K562 (cell line): ENCODE data around the gene ENDOG. TPM values are rescaled to one million over a fixed set of nuclear protein-coding genes. Genes with fewer than 3 reads are reported as not detected.

Experiments
- ATAC-seq: fragments of 200-7000 bp; cut with Tn5 transposase; 3 replicates; pipeline ENCODE4 v1.9.1; 2020; ENCODE audit warnings: moderate library complexity
- BruUV-seq: library from RNA; stranded (reverse); fragments of 400-500 nt; replicated peaks from 2 replicates; lab custom pipeline; 2021; lab: Mats Ljungman, UMichigan
- CTCF ChIA-PET: fragments of 300-600 bp; formaldehyde crosslinking; extraction: SDS; loops from one replicate; lab custom pipeline; 2021; ENCODE audit warnings: low intra/inter-chr PET ratio; lab: Yijun Ruan, JAX
- POLR2A ChIA-PET: fragments of 300-600, 350-650 bp; sonication (Branson Sonifier 250); formaldehyde crosslinking; extraction: SDS; loops from one replicate; lab custom pipeline; 2021; ENCODE audit warnings: antibody characterized with exemption, inconsistent platforms; lab: Yijun Ruan, JAX
- DNase-seq, 4 experiments: peaks; one replicate each; pipeline versions ENCODE4 v3.0.0 to v3.0.0-alpha.2; 2011 to 2018; ENCODE audit warnings: low spot score in 3 of 4, mixed read lengths in 3 of 4; ENCODE audit errors: extremely low read depth in 1 of 4
- FAIRE-seq: peaks from 2 replicates; lab custom pipeline; 2011; peaks lifted over from hg19 to GRCh38; lab: Jason Lieb, UNC
- H2AFZ ChIP-seq: 2 replicates; pipeline ENCODE4 v1.6.0; 2011; ENCODE audit warnings: low read depth, low read length, control low read depth, inconsistent platforms
- H3K27ac ChIP-seq: fragments of 200-600 bp; 3 replicates; pipeline ENCODE4 v1.8.0; 2011; ENCODE audit warnings: low read depth, mild to moderate bottlenecking, control low read depth, inconsistent platforms, low read length, moderate library complexity, mixed read lengths; ENCODE audit errors: extremely low read depth
- H3K27me3 ChIP-seq, 2 experiments: fragments of 300-600 bp in 1 of 2; 2 replicates in 1 of 2; 3 replicates in 1 of 2; pipeline versions ENCODE4 v1.6.0 to v1.8.0; 2011; ENCODE audit warnings: inconsistent platforms in 2 of 2, low read length in 2 of 2, mild to moderate bottlenecking in 1 of 2, mixed read lengths in 1 of 2, moderate library complexity in 1 of 2; ENCODE audit not compliant: control insufficient read depth in 2 of 2, insufficient read depth in 2 of 2
- H3K36me3 ChIP-seq: fragments of 300-600 bp; 3 replicates; pipeline ENCODE4 v1.8.0; 2011; ENCODE audit warnings: mild to moderate bottlenecking, low read length, inconsistent platforms; ENCODE audit not compliant: control insufficient read depth, insufficient read depth
- H3K4me1 ChIP-seq, 2 experiments: fragments of 200-600 bp in 1 of 2; replicated peaks in 1 of 2; 2 replicates in 1 of 2; 3 replicates in 1 of 2; pipeline versions ENCODE4 v1.5.1 to v1.8.0; 2011; ENCODE audit warnings: inconsistent platforms in 2 of 2, low read length in 2 of 2, mild to moderate bottlenecking in 1 of 2, mixed read lengths in 1 of 2, moderate library complexity in 1 of 2; ENCODE audit not compliant: control insufficient read depth in 2 of 2, insufficient read depth in 2 of 2
- H3K4me2 ChIP-seq: 2 replicates; pipeline ENCODE4 v1.6.1; 2011; ENCODE audit warnings: low read length, control low read depth, inconsistent platforms, mixed read lengths; ENCODE audit not compliant: insufficient read depth
- H3K4me3 ChIP-seq: fragments of 200-600 bp; sonication (generic), shearing (Covaris generic); 2 replicates; pipeline ENCODE4 v1.5.1; 2016; ENCODE audit warnings: control low read depth, inconsistent platforms
- H3K79me2 ChIP-seq: fragments of 200-600 bp; 3 replicates; pipeline ENCODE4 v1.8.0; 2011; ENCODE audit warnings: low read length, inconsistent platforms; ENCODE audit not compliant: control insufficient read depth, insufficient read depth
- H3K9ac ChIP-seq, 2 experiments: 2 replicates each; pipeline versions ENCODE4 v1.6.0 to v1.6.1; 2011; ENCODE audit warnings: low read depth in 2 of 2, low read length in 2 of 2, control low read depth in 1 of 2, inconsistent platforms in 1 of 2, mild to moderate bottlenecking in 1 of 2, mixed read lengths in 1 of 2; ENCODE audit not compliant: insufficient read depth in 1 of 2
- H3K9me1 ChIP-seq: one replicate; pipeline ENCODE4 v1.6.0; 2011; ENCODE audit warnings: inconsistent platforms, mild to moderate bottlenecking, low read length, moderate library complexity; ENCODE audit not compliant: control insufficient read depth, insufficient read depth
- H3K9me3 ChIP-seq: replicated peaks from 2 replicates; pipeline ENCODE4 v1.5.1; 2011; ENCODE audit warnings: low read depth, low read length, inconsistent platforms; ENCODE audit not compliant: control insufficient read depth, insufficient read depth
- H4K20me1 ChIP-seq: replicated peaks from 2 replicates; pipeline ENCODE4 v1.6.1; 2011; ENCODE audit warnings: low read length, inconsistent platforms, mixed read lengths; ENCODE audit not compliant: control insufficient read depth, insufficient read depth
- CEBPG ChIP-seq, 3 experiments: fragments of 200-800 bp in 1 of 3; sonication (Bioruptor generic) in 1 of 3; sonication (generic) in 1 of 3; formaldehyde crosslinking in 1 of 3; IDR thresholded peaks in 2 of 3; conservative IDR thresholded peaks in 1 of 3; 2 replicates each; pipeline versions ENCODE4 v1.6.1 to v1.8.0; 2016 to 2022; ENCODE audit warnings: missing compliant biosample characterization in 2 of 3, missing genetic modification characterization in 2 of 3, mild to moderate bottlenecking in 1 of 3, missing genetic modification reagents in 1 of 3
- E2F3 ChIP-seq: fragments of 250-450 bp; sonication (Bioruptor Pico); IDR thresholded peaks from 2 replicates; pipeline ENCODE4 v1.4.0; 2020; ENCODE audit warnings: mild to moderate bottlenecking
- ELF1 ChIP-seq: fragments of 200-800 bp; sonication (Bioruptor generic); IDR thresholded peaks from 2 replicates; pipeline ENCODE4 v1.6.1; 2016; ENCODE audit warnings: missing genetic modification characterization, missing compliant biosample characterization
- EP300 ChIP-seq: IDR thresholded peaks from 2 replicates; pipeline ENCODE4 v1.6.1; 2012; ENCODE audit warnings: low read length, improper control_type of control experiment
- HDAC8 ChIP-seq: fragments of 450-650 bp; IDR thresholded peaks from 2 replicates; pipeline ENCODE4 v1.6.1; 2016; ENCODE audit warnings: mild to moderate bottlenecking, missing genetic modification characterization, moderate library complexity, missing compliant biosample characterization
- HMG20A ChIP-seq: fragments of 450-650 bp; formaldehyde crosslinking; conservative IDR thresholded peaks from 2 replicates; pipeline ENCODE4 v1.4.0; 2020; ENCODE audit warnings: mild to moderate bottlenecking, mixed read lengths
- MGA ChIP-seq: fragments of 450-650 bp; IDR thresholded peaks from 2 replicates; pipeline ENCODE4 v1.6.1; 2016; ENCODE audit warnings: mild to moderate bottlenecking, moderate library complexity
- TBP ChIP-seq: optimal IDR thresholded peaks from 2 replicates; pipeline ENCODE3; 2011; ENCODE audit warnings: low read depth, low read length, improper control_type of control experiment
- ZNF133 ChIP-seq: fragments of 250-450 bp; sonication (Bioruptor Pico); IDR thresholded peaks from 2 replicates; pipeline ENCODE4 v1.4.0; 2020; ENCODE audit warnings: mild to moderate bottlenecking
- ZNF551 ChIP-seq: fragments of 250-450 bp; sonication (Bioruptor Pico); IDR thresholded peaks from 2 replicates; pipeline ENCODE4 v1.5.0; 2021; ENCODE audit warnings: mild to moderate bottlenecking, moderate library complexity
- ZNF830 ChIP-seq: fragments of 250-450 bp; sonication (Bioruptor Pico); IDR thresholded peaks from 2 replicates; pipeline ENCODE4 v1.5.0; 2021; ENCODE audit warnings: mild to moderate bottlenecking
- WGBS: fragments of 100-300 bp; shearing (Covaris generic); methylation state at CpG from one replicate; pipeline ENCODE4 v1.1.6; 2016; ENCODE audit warnings: low coverage, mixed read lengths; ENCODE audit not compliant: insufficient coverage; ENCODE audit errors: missing lambda C conversion rate; 5-methylcytosine and 5-hydroxymethylcytosine counted together
- in situ Hi-C: fragments of 300-500 bp; cut with MboI; formaldehyde crosslinking; loops from 4 replicates; pipeline ENCODE4 v1.15.0; 2018; ENCODE audit warnings: inconsistent platforms, mixed read lengths
- intact Hi-C: fragments of 100-400 bp; cut with micrococcal nuclease; formaldehyde crosslinking; loops from 2 replicates; pipeline ENCODE4 v1.14.2; 2022
- polyA plus RNA-seq, 8 experiments: library from polyadenylated mRNA; depleted of rRNA in 4 of 8; stranded (reverse) in 5 of 8; unstranded in 3 of 8; fragments of >200 nt; fragmentation: Nextera tagmentation in 2 of 8; fragmentation: Illumina TruSeq in 1 of 8; extraction: Ambion mirVana in 2 of 8; extraction: Trizol in 1 of 8; gene quantifications; 2 replicates each; pipeline versions ENCODE4 v1.2.1 to v1.2.3, GENCODE V29; 2011 to 2014; ENCODE audit warnings: inconsistent platforms in 1 of 8, missing spikeins in 1 of 8
- total RNA-seq, 7 experiments: library from RNA; depleted of rRNA in 6 of 7; stranded (reverse); fragments of >200 nt in 6 of 7; fragmentation: Illumina TruSeq in 2 of 7; extraction: Trizol in 2 of 7; gene quantifications; 2 replicates each; pipeline versions ENCODE4 v1.2.1 to v1.2.3, GENCODE V29; 2011 to 2021; ENCODE audit warnings: low replicate concordance in 1 of 7

ENDOG gene
- total and polyA plus RNA-seq, 9 of the 15 experiments (the other 6 are each of a cell fraction or from before 2014, with no cell fraction given) = 1.2 to 91.0 (median 25.5) TPM

DNA sequence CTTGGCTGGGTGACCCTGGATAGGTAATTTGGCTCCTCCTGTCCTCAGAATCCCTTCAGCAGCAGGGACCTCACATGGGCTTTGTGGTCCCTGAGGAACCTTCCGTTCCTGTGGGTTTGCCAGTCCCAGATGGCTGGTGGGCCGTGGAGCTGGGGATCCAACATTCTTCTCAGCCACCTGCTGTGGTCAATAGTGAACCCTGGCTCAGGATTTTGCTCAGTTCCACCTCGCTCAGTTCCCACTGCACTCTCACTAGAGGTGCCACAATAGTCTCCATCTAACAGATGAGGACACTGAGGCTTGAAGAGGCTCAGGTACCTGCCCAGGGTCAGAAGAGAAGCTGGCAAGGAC is 28.4 kb downstream of the ENDOG start:
- 86% methylated on average over 3 of the region's 3 CpGs for WGBS
- peak in 1 of 4 experiments; percentile 6 for DNase-seq
- in situ Hi-C loops (no loop called here), intact Hi-C loops (no loop called here)
- CTCF ChIA-PET = interaction anchor here (0.7 kb wide), 1 partner anchor 94 kb away, joined by 3 read pairs; no protein-coding TSS in a partner anchor
- Histone ChIP-seq H3K9me1 (peaks cover 10% of the 10 kb centered on the region), H3K4me3 (no peak overlapping the region), H4K20me1 (no peaks in the 10 kb centered on the region), H2AFZ (no peak overlapping the region), H3K27me3 (no peaks in the 10 kb centered on the region), H3K36me3 (peaks cover 7% of the 10 kb centered on the region; the same call in 2 of the 3 replicates), H3K9me3 (peaks cover 12% of the 10 kb centered on the region), H3K4me2 (no peak overlapping the region), H3K79me2 (peaks cover 4% of the 10 kb centered on the region; the same call in 1 of the 3 replicates), H3K27ac (peak overlapping the region; percentile 79; the same call in 2 of the 3 replicates), H3K4me1 (peaks cover 21 to 26% of the 10 kb centered on the region in 2 experiments; a peak in 4 of 5 replicates), H3K9ac (peak overlapping the region; percentile 55 to 76; a peak in 3 of 4 replicates)
- no peak for ATAC-seq
- FAIRE-seq = no peak
- POLR2A ChIA-PET = interaction anchor here (0.7 to 2.5 kb wide), 2 partner anchors 15 to 17 kb away, joined by 3 to 9 read pairs; partner anchors contain the start of gene SPOUT1
- no TSS peak for BruUV-seq
- no peak for TF ChIP-seq EP300
- TF ChIP-seq MGA = no peak
- no peak for TF ChIP-seq TBP
- no peak for TF ChIP-seq ELF1
- no peak for TF ChIP-seq ZNF551 (CRISPR knock-in tag)
- no peak for TF ChIP-seq E2F3 (CRISPR knock-in tag)
- TF ChIP-seq HMG20A (CRISPR knock-in tag) = no peak
- TF ChIP-seq HDAC8 = no peak
- TF ChIP-seq ZNF133 (CRISPR knock-in tag) = no peak
- TF ChIP-seq CEBPG (CRISPR knock-in tag; IDR thresholded peaks at IDR 0.05) = 0 out of 2 replicates have a peak, but pooled peaks have one; percentile 23
- TF ChIP-seq CEBPG (tag; conservative IDR thresholded peaks at IDR 0.05 in 1 of 2, IDR thresholded peaks at IDR 0.05 in 1 of 2) = no peak
- no peak for TF ChIP-seq ZNF830 (CRISPR knock-in tag)
